ENCODE results near the gene SLC16A12.

The SLC16A12 gene

GRCh38 chr10:89463846-89464537 lies 71.4 kb downstream of the SLC16A12 start:
- Histone ChIP-seq H3K4me1 (ENCODE audit: insufficient read depth, poor library complexity, severe bottlenecking) (peaks cover 20% of the 10 kb centered on the region), H3K36me3 (ENCODE audit: low read depth) (no peaks in the 10 kb centered on the region), H3K27me3 (ENCODE audit: insufficient read depth, poor library complexity, severe bottlenecking) (no peaks in the 10 kb centered on the region), H3K27ac (ENCODE audit: poor library complexity, severe bottlenecking) (no peak overlapping the region), H3K9me3 (ENCODE audit: severe bottlenecking) (no peaks in the 10 kb centered on the region), H3K4me3 (ENCODE audit: severe bottlenecking) (no peak overlapping the region)
- ATAC-seq (ENCODE audit: low read depth), result no peak
- DNase-seq (ENCODE audit: low spot score), result no peak
- TF ChIP-seq CTCF (IDR thresholded peaks at IDR 0.05; ENCODE audit: poor library complexity, severe bottlenecking), result no peak

- Histone ChIP-seq H3K36me3 (ENCODE audit: low read depth) (no peaks in the 10 kb centered on the region), H3K27me3 (ENCODE audit: insufficient read depth, poor library complexity, severe bottlenecking) (no peaks in the 10 kb centered on the region), H3K27ac (ENCODE audit: poor library complexity, severe bottlenecking) (peak overlapping the region; percentile 71), H3K9me3 (ENCODE audit: severe bottlenecking) (no peaks in the 10 kb centered on the region), H3K4me3 (ENCODE audit: severe bottlenecking) (no peak overlapping the region), H3K4me1 (ENCODE audit: insufficient read depth, poor library complexity, severe bottlenecking) (peaks cover 26% of the 10 kb centered on the region)
- no peak for TF ChIP-seq CTCF (IDR thresholded peaks at IDR 0.05; ENCODE audit: poor library complexity, severe bottlenecking)
- no peak for DNase-seq (ENCODE audit: low spot score)
- ATAC-seq (ENCODE audit: low read depth), result no peak
Measured at GRCh38 chr10:89458784-89459183, 76.6 kb downstream of the SLC16A12 start.

- ATAC-seq (ENCODE audit: low read depth) (peak; percentile 83; the same call in 2 of the 3 replicates), DNase-seq (ENCODE audit: low spot score) (no peak)
- H3K36me3 ChIP-seq (ENCODE audit: low read depth), result no peaks in the 10 kb centered on the region
- no peaks in the 10 kb centered on the region for H3K9me3 ChIP-seq (ENCODE audit: severe bottlenecking)
- peak overlapping the region; percentile 71 for H3K27ac ChIP-seq (ENCODE audit: poor library complexity, severe bottlenecking)
- TF ChIP-seq CTCF (IDR thresholded peaks at IDR 0.05; ENCODE audit: poor library complexity, severe bottlenecking), result no peak
- no peaks in the 10 kb centered on the region for H3K27me3 ChIP-seq (ENCODE audit: insufficient read depth, poor library complexity, severe bottlenecking)
- no peak overlapping the region for H3K4me3 ChIP-seq (ENCODE audit: severe bottlenecking)
- H3K4me1 ChIP-seq (ENCODE audit: insufficient read depth, poor library complexity, severe bottlenecking), result peaks cover 26% of the 10 kb centered on the region
Measured at GRCh38 chr10:89458291-89458690, 77.1 kb downstream of the SLC16A12 start.

GRCh38 chr10:89454561-89455347 lies 80.6 kb downstream of the SLC16A12 start:
- H3K36me3 ChIP-seq (ENCODE audit: low read depth), result no peaks in the 10 kb centered on the region
- no peak overlapping the region for H3K27ac ChIP-seq (ENCODE audit: poor library complexity, severe bottlenecking)
- no peak overlapping the region for H3K4me3 ChIP-seq (ENCODE audit: severe bottlenecking)
- no peaks in the 10 kb centered on the region for H3K27me3 ChIP-seq (ENCODE audit: insufficient read depth, poor library complexity, severe bottlenecking)
- peaks cover 26% of the 10 kb centered on the region for H3K4me1 ChIP-seq (ENCODE audit: insufficient read depth, poor library complexity, severe bottlenecking)
- no peak for DNase-seq (ENCODE audit: low spot score)
- ATAC-seq (ENCODE audit: low read depth), result no peak
- no peaks in the 10 kb centered on the region for H3K9me3 ChIP-seq (ENCODE audit: severe bottlenecking)
- no peak for TF ChIP-seq CTCF (IDR thresholded peaks at IDR 0.05; ENCODE audit: poor library complexity, severe bottlenecking)

- Histone ChIP-seq H3K27ac (ENCODE audit: poor library complexity, severe bottlenecking) (no peak overlapping the region), H3K36me3 (ENCODE audit: low read depth) (no peaks in the 10 kb centered on the region), H3K27me3 (ENCODE audit: insufficient read depth, poor library complexity, severe bottlenecking) (no peaks in the 10 kb centered on the region), H3K4me1 (ENCODE audit: insufficient read depth, poor library complexity, severe bottlenecking) (peaks cover 9% of the 10 kb centered on the region), H3K9me3 (ENCODE audit: severe bottlenecking) (no peaks in the 10 kb centered on the region), H3K4me3 (ENCODE audit: severe bottlenecking) (no peak overlapping the region)
- ATAC-seq (ENCODE audit: low read depth) (no peak), DNase-seq (ENCODE audit: low spot score) (no peak)
- TF ChIP-seq CTCF (IDR thresholded peaks at IDR 0.05; ENCODE audit: poor library complexity, severe bottlenecking), result no peak
Measured at GRCh38 chr10:89452193-89452592, 83.2 kb downstream of the SLC16A12 start.

All from RWPE2 (cell line).